ENCODE data around the gene SYNE2. TPM values are rescaled to one million over a fixed set of nuclear protein-coding genes. Genes with fewer than 3 reads are reported as not detected.
"Not testable (repeated sequence)": the region's sequence is repeated elsewhere in the genome, so short reads cannot be mapped to it uniquely, and the experiment has no call there.

Gene SYNE2
- total RNA-seq, 1 donor from 2014 or later = 81.4 TPM

DNA sequence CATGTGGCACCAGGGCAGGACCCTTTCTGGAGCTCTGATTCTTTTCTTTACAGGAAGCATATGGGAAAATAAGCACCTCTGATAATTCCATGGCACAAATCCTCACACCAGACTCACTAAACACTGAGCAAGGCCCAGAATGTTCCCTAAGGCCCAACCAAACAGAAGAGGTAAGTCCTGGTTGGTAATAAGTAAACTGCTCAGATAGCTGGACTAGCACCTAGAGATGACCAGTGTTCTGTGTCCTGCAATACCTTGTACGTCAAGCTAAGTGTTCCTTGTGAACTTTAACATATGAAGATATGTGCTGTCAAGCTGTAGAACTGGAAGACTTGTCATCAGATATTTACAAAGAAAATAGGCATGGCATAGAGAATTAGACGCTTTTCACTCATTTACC lies 254.6 kb downstream of the SYNE2 start:
- Histone ChIP-seq H3K9ac (ENCODE audit: low read depth in 1 of 3, low read length in 3 of 3) (no peak overlapping the region), H3K9me3 (ENCODE audit: control insufficient read depth in 3 of 3, low read length in 3 of 3) (no peaks in the 10 kb centered on the region), H3K4me3 (ENCODE audit: low read length in 3 of 3) (no peak overlapping the region), H3K27me3 (ENCODE audit: control insufficient read depth in 3 of 3, insufficient read depth in 3 of 3, low read length in 3 of 3) (no peaks in the 10 kb centered on the region), H3K4me1 (ENCODE audit: control insufficient read depth in 3 of 3, insufficient read depth in 3 of 3, low read length in 3 of 3) (no peaks in the 10 kb centered on the region), H3K27ac (ENCODE audit: low read depth, low read length) (no peak overlapping the region), H3K36me3 (ENCODE audit: control insufficient read depth in 3 of 3, insufficient read depth in 3 of 3, low read length in 3 of 3) (peaks cover 7 to 14% (median 10%) of the 10 kb centered on the region in 3 donors)

DNA sequence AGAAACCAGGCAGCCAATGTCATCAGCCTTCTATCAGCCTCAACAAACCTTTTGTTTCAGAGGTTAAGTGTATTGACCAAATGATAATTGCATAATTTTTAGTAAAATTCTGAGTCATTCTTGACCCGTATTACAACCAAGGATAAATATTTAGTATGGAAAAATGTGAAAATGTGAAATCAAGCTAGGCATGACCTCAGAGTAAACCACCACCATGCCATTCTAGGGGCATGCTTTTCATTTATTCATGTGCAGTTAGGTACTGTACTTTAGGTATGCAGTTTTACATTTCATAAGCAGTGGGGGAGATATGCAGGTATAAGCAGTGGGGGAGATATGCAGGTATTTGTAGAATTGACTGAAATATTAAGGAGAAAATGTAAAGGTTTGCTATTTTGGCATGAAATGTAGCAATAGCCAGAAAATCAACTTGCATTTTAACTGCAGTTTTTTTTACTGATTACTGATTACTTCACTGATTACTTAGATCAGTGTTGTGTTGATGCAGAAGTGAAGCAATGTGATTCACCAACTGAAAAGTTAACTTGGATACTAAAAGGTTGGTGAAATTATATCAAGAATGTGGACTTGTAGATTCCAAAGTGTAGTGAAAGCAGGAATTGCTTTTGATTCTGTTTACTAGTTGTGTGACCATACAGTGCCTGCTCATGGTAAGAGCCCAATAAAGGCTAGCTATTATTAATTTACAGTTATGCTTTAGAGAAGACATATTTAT lies 257.2 kb downstream of the SYNE2 start:
- H3K9ac ChIP-seq (ENCODE audit: low read depth in 1 of 3, low read length in 3 of 3) = no peak overlapping the region
- no peaks in the 10 kb centered on the region for H3K27me3 ChIP-seq (ENCODE audit: control insufficient read depth in 3 of 3, insufficient read depth in 3 of 3, low read length in 3 of 3)
- peaks cover 2 to 10% (median 3%) of the 10 kb centered on the region in 3 donors for H3K36me3 ChIP-seq (ENCODE audit: control insufficient read depth in 3 of 3, insufficient read depth in 3 of 3, low read length in 3 of 3)
- no peak overlapping the region for H3K27ac ChIP-seq (ENCODE audit: low read depth, low read length)
- no peaks in the 10 kb centered on the region for H3K9me3 ChIP-seq (ENCODE audit: control insufficient read depth in 3 of 3, low read length in 3 of 3)
- H3K4me3 ChIP-seq (ENCODE audit: low read length in 3 of 3) = no peak overlapping the region
- H3K4me1 ChIP-seq (ENCODE audit: control insufficient read depth in 3 of 3, insufficient read depth in 3 of 3, low read length in 3 of 3) = peaks cover 7 to 16% (median 12%) of the 10 kb centered on the region in 3 donors

DNA sequence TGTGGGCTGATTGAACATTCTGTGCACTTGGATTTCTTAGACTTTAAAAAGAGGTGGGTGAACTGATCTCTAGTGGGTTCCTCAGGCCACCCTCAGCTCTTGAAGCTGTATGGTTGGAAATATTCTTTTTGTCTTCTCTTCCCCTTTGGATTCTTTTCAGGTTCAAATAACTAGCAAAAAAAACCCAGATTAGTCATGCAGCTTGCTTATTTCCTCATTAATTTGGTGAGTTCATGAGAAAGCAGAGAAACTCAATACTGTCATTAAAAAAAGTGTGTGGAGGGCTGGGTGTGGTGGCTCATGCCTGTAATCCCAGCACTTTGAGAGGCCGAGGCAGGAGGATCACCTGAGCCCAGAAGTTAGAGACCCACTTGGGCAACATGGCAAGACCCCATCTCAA lies 258.0 kb downstream of the SYNE2 start:
- Histone ChIP-seq H3K9me3 (ENCODE audit: control insufficient read depth in 3 of 3, low read length in 3 of 3) (no peaks in the 10 kb centered on the region), H3K27me3 (ENCODE audit: control insufficient read depth in 3 of 3, insufficient read depth in 3 of 3, low read length in 3 of 3) (no peaks in the 10 kb centered on the region), H3K4me1 (ENCODE audit: control insufficient read depth in 3 of 3, insufficient read depth in 3 of 3, low read length in 3 of 3) (peaks cover 7 to 21% (median 16%) of the 10 kb centered on the region in 3 donors), H3K36me3 (ENCODE audit: control insufficient read depth in 3 of 3, insufficient read depth in 3 of 3, low read length in 3 of 3) (peaks cover 0 to 10% (median 7%) of the 10 kb centered on the region in 3 donors), H3K4me3 (ENCODE audit: low read length in 3 of 3) (no peak overlapping the region), H3K27ac (ENCODE audit: low read depth, low read length) (no peak overlapping the region), H3K9ac (ENCODE audit: low read depth in 1 of 3, low read length in 3 of 3) (no peak overlapping the region)

DNA sequence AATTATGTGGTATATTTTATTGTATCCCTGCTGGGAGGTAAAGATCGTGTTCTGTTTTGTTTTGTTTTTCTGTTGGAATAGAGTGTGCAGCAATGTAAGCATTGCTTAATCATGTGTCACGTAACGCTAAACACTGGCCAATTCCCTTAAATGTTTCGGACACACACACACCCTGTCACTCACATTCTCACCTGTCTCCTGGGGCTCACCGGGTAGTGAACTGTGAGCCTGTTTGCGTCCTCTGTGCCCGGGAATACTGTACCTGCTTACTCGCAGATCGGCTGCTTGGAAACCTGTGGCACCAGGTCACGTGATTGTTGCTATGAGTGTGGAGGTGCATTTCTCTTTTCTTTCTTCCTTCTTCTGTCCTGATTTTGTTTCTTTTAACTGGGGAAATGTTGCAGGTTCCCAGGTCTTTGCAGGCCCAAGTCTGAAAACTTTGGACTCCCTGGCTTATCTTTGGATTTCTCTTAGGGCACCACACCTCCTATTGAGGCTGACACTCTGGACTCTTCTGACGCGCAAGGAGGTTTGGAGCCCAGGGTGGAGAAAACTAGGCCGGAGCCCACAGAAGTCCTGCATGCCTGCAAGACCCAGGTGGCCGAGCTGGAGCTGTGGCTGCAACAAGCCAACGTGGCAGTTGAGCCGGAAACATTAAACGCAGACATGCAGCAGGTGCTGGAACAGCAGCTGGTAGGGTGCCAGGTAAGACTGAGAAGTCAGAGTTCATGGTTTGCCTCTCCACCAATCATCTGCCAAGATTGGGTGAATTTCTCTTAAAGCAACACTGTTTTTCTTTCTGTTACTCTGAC lies 260.3 kb downstream of the SYNE2 start:
- peak overlapping the region; percentile 23 to 81 (median 23) for H3K9ac ChIP-seq (ENCODE audit: low read depth in 1 of 3, low read length in 3 of 3)
- peaks cover 12 to 21% (median 16%) of the 10 kb centered on the region in 3 donors for H3K4me1 ChIP-seq (ENCODE audit: control insufficient read depth in 3 of 3, insufficient read depth in 3 of 3, low read length in 3 of 3)
- H3K9me3 ChIP-seq (ENCODE audit: control insufficient read depth in 3 of 3, low read length in 3 of 3) = no peaks in the 10 kb centered on the region
- H3K4me3 ChIP-seq (ENCODE audit: low read length in 3 of 3) = peak overlapping the region; percentile 44 to 70 (median 64)
- H3K36me3 ChIP-seq (ENCODE audit: control insufficient read depth in 3 of 3, insufficient read depth in 3 of 3, low read length in 3 of 3) = peaks cover 0 to 7% (median 0%) of the 10 kb centered on the region in 3 donors
- peak overlapping the region; percentile 91 for H3K27ac ChIP-seq (ENCODE audit: low read depth, low read length)
- H3K27me3 ChIP-seq (ENCODE audit: control insufficient read depth in 3 of 3, insufficient read depth in 3 of 3, low read length in 3 of 3) = no peaks in the 10 kb centered on the region

DNA sequence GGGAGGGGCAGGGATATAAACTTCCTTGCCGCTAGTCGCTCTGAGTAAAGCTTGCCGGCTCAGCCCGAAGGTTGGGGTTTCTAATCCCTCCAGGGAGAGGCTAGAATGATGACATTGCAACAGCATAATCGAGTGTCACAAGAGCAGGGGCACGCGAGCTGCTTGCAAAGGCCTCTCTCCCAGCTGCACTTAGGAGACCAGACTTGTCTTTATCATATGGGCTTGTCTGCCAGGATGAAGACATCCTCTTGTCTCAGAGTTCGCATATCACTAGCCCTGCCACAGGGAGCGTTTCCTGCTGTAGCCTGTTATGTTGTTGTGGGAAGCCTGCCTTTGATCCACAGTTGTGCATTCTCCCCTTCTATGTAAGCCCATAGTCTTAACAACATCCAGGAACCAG lies 261.4 kb downstream of the SYNE2 start:
- peak overlapping the region; percentile 91 for H3K27ac ChIP-seq (ENCODE audit: low read depth, low read length)
- no peaks in the 10 kb centered on the region for H3K27me3 ChIP-seq (ENCODE audit: control insufficient read depth in 3 of 3, insufficient read depth in 3 of 3, low read length in 3 of 3)
- no peaks in the 10 kb centered on the region for H3K9me3 ChIP-seq (ENCODE audit: control insufficient read depth in 3 of 3, low read length in 3 of 3)
- peaks cover 18 to 21% (median 20%) of the 10 kb centered on the region in 3 donors for H3K4me1 ChIP-seq (ENCODE audit: control insufficient read depth in 3 of 3, insufficient read depth in 3 of 3, low read length in 3 of 3)
- peak overlapping the region; percentile 44 to 64 (median 51) for H3K4me3 ChIP-seq (ENCODE audit: low read length in 3 of 3)
- peaks cover 0 to 7% (median 0%) of the 10 kb centered on the region in 3 donors for H3K36me3 ChIP-seq (ENCODE audit: control insufficient read depth in 3 of 3, insufficient read depth in 3 of 3, low read length in 3 of 3)
- peak overlapping the region; percentile 23 to 81 (median 23) for H3K9ac ChIP-seq (ENCODE audit: low read depth in 1 of 3, low read length in 3 of 3)

DNA sequence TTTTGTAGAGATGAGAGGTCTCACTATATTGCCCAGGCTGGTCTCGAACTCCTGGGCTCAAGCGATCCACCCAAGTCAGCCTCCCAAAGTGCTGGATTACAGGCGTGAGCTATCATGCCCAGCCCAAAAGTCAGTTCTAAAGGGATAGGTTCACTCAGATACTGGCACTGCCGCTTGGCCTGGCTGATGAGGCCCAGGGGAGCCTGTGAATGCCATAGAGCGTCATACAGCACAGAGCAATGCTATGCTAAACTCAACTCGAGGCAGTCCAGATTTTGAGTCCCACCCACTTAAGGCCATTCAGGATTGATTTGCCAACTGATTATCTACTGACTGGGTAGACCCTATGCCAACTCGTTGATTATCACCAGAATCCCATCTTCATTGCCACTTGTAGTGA lies 262.0 kb downstream of the SYNE2 start:
- peak overlapping the region in 1 of 3 donors; percentile 51 for H3K4me3 ChIP-seq (ENCODE audit: low read length in 3 of 3)
- peak overlapping the region; percentile 91 for H3K27ac ChIP-seq (ENCODE audit: low read depth, low read length)

DNA sequence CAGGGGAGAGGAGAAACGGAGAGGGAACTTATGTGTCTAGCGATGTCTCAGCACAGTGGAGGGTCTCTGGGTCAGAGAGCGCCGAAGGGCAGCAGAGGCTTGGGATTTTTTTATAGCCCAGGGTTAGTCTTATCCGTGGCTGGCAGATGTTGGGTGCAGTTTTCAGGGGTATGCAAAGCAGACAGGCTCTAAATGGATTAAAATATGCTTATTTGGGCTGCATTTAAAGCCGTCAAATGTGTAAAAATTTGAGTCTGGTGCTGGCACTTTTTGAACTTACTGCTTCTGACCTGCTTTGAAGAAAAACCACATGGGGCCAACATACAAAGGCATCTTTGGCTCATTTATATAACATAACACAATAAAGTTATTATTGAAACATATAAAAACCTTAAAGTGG lies 262.6 kb downstream of the SYNE2 start:
- H3K9me3 ChIP-seq (ENCODE audit: control insufficient read depth in 3 of 3, low read length in 3 of 3) = no peaks in the 10 kb centered on the region
- H3K27me3 ChIP-seq (ENCODE audit: control insufficient read depth in 3 of 3, insufficient read depth in 3 of 3, low read length in 3 of 3) = no peaks in the 10 kb centered on the region
- H3K27ac ChIP-seq (ENCODE audit: low read depth, low read length) = peak overlapping the region; percentile 91
- H3K4me3 ChIP-seq (ENCODE audit: low read length in 3 of 3) = peak overlapping the region in 1 of 3 donors; percentile 51
- peaks cover 3 to 11% (median 3%) of the 10 kb centered on the region in 3 donors for H3K36me3 ChIP-seq (ENCODE audit: control insufficient read depth in 3 of 3, insufficient read depth in 3 of 3, low read length in 3 of 3)
- H3K4me1 ChIP-seq (ENCODE audit: control insufficient read depth in 3 of 3, insufficient read depth in 3 of 3, low read length in 3 of 3) = peaks cover 18 to 23% (median 21%) of the 10 kb centered on the region in 3 donors
- H3K9ac ChIP-seq (ENCODE audit: low read depth in 1 of 3, low read length in 3 of 3) = peak overlapping the region; percentile 17 to 40 (median 38)

More for the DNA sequence above, 262.0 kb downstream of the SYNE2 start:
- Histone ChIP-seq H3K36me3 (ENCODE audit: control insufficient read depth in 3 of 3, insufficient read depth in 3 of 3, low read length in 3 of 3) (peaks cover 3 to 11% (median 3%) of the 10 kb centered on the region in 3 donors), H3K27me3 (ENCODE audit: control insufficient read depth in 3 of 3, insufficient read depth in 3 of 3, low read length in 3 of 3) (no peaks in the 10 kb centered on the region), H3K9ac (ENCODE audit: low read depth in 1 of 3, low read length in 3 of 3) (peak overlapping the region; percentile 38 to 81 (median 40)), H3K4me1 (ENCODE audit: control insufficient read depth in 3 of 3, insufficient read depth in 3 of 3, low read length in 3 of 3) (peaks cover 18 to 23% (median 21%) of the 10 kb centered on the region in 3 donors), H3K9me3 (ENCODE audit: control insufficient read depth in 3 of 3, low read length in 3 of 3) (no peaks in the 10 kb centered on the region)

DNA sequence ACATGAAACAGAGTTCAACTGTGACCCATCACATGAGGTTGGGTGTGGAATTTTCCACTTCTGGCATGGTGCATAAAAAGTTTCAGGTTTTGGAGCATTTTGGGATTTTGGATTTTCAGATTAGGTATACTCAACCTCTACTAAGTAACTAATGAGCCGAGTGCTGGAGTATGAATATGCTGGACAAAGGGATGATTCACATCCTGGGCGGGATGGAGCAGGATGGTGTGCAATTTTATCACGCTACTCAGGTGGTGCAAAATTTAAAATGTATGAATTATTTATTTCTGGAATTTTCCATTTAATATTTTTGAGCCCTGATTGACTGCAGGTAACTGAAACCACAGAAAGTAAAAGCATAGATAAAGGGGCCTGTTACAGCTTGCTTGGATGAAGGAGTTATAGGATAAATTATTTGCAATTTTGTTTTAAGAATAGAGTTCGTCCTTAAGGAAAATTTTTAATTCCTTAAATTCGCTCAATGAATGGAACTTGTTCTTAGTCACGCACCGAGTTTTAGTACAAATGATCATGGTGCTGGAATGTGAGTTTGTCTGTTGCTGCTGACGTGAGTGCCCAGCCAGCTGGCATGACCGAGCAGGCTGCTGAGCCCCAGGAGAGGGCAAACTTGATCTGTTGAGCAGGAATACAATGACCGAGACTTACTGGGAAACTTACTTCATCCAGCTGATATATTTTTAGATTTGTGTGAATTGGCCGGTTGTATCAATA lies 265.0 kb downstream of the SYNE2 start:
- peaks cover 6 to 22% (median 16%) of the 10 kb centered on the region in 3 donors for H3K36me3 ChIP-seq (ENCODE audit: control insufficient read depth in 3 of 3, insufficient read depth in 3 of 3, low read length in 3 of 3)
- peak overlapping the region in 2 of 3 donors; percentile 38 for H3K4me3 ChIP-seq (ENCODE audit: low read length in 3 of 3)
- peak overlapping the region; percentile 87 for H3K27ac ChIP-seq (ENCODE audit: low read depth, low read length)
- peaks cover 18 to 23% (median 21%) of the 10 kb centered on the region in 3 donors for H3K4me1 ChIP-seq (ENCODE audit: control insufficient read depth in 3 of 3, insufficient read depth in 3 of 3, low read length in 3 of 3)
- H3K9me3 ChIP-seq (ENCODE audit: control insufficient read depth in 3 of 3, low read length in 3 of 3) = no peaks in the 10 kb centered on the region
- H3K9ac ChIP-seq (ENCODE audit: low read depth in 1 of 3, low read length in 3 of 3) = peak overlapping the region in 2 of 3 donors; percentile 20 to 51
- no peaks in the 10 kb centered on the region for H3K27me3 ChIP-seq (ENCODE audit: control insufficient read depth in 3 of 3, insufficient read depth in 3 of 3, low read length in 3 of 3)

DNA sequence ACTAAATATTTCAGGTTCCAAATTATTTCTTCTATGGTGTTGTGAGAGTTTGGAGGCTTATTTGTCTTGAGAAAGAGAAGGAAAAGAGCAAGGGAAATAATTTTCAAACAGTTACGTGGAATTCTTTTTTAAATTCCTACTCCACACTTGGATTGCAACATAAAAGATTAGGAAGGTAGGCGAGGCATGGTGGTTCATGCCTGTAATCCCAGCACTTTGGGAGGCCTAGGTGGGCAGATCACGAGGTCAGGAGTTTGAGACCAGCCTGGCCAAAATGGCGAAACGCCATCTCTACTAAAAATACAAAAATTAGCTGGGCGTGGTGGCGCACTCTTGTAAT lies 265.6 kb downstream of the SYNE2 start:
- Histone ChIP-seq H3K36me3 (ENCODE audit: control insufficient read depth in 3 of 3, insufficient read depth in 3 of 3, low read length in 3 of 3) (peaks cover 10 to 28% (median 21%) of the 10 kb centered on the region in 3 donors), H3K27ac (ENCODE audit: low read depth, low read length) (peak overlapping the region; percentile 87), H3K4me1 (ENCODE audit: control insufficient read depth in 3 of 3, insufficient read depth in 3 of 3, low read length in 3 of 3) (peaks cover 18 to 23% (median 19%) of the 10 kb centered on the region in 3 donors), H3K4me3 (ENCODE audit: low read length in 3 of 3) (peak overlapping the region in 2 of 3 donors; percentile 14 to 38), H3K9ac (ENCODE audit: low read depth in 1 of 3, low read length in 3 of 3) (peak overlapping the region in 2 of 3 donors; percentile 20 to 51)
- H3K9me3 ChIP-seq (ENCODE audit: control insufficient read depth in 3 of 3, low read length in 3 of 3); H3K27me3 ChIP-seq (ENCODE audit: control insufficient read depth in 3 of 3, insufficient read depth in 3 of 3, low read length in 3 of 3): not testable (repeated sequence)
